Hepatocyte (in vitro differentiated cells): ENCODE results near the gene SREBF1. TPM values are rescaled to one million over a fixed set of nuclear protein-coding genes. Genes with fewer than 3 reads are reported as not detected.

Source experiments
- DNase-seq: peaks from one replicate; pipeline ENCODE4 v3.0.0-alpha.2; 2016; ENCODE audit warnings: low spot score
- H2AFZ ChIP-seq: fragments of 200-600 bp; sonication (generic); 2 replicates; pipeline ENCODE4 v1.6.0; 2016; ENCODE audit warnings: antibody characterized with exemption, mild to moderate bottlenecking
- H3K27ac ChIP-seq: fragments of 200-600 bp; sonication (generic); 2 replicates; pipeline ENCODE4 v1.5.1; 2016; ENCODE audit warnings: mild to moderate bottlenecking
- H3K27me3 ChIP-seq: fragments of 200-600 bp; sonication (generic); 2 replicates; pipeline ENCODE4 v1.6.1; 2016
- H3K36me3 ChIP-seq: fragments of 200-600 bp; sonication (generic); replicated peaks from 2 replicates; pipeline ENCODE4 v1.5.1; 2016; ENCODE audit warnings: low read depth; ENCODE audit not compliant: insufficient read depth
- H3K4me1 ChIP-seq: fragments of 200-600 bp; sonication (generic); 2 replicates; pipeline ENCODE4 v1.5.1; 2016; ENCODE audit warnings: mild to moderate bottlenecking, moderate library complexity; ENCODE audit not compliant: insufficient read depth
- H3K4me2 ChIP-seq: fragments of 200-600 bp; sonication (generic); 2 replicates; pipeline ENCODE4 v1.6.0; 2016
- H3K4me3 ChIP-seq: fragments of 200-600 bp; sonication (generic); 2 replicates; pipeline ENCODE4 v1.5.1; 2016; ENCODE audit warnings: mild to moderate bottlenecking
- H3K79me2 ChIP-seq: fragments of 200-600 bp; sonication (generic); 2 replicates; pipeline ENCODE4 v1.6.0; 2017; ENCODE audit warnings: mild to moderate bottlenecking
- H3K9me2 ChIP-seq: fragments of 200-600 bp; sonication (generic); replicated peaks from 2 replicates; pipeline ENCODE4 v1.6.0; 2017; ENCODE audit warnings: mild to moderate bottlenecking; ENCODE audit not compliant: insufficient read depth
- H3K9me3 ChIP-seq: fragments of 200-600 bp; sonication (generic); 2 replicates; pipeline ENCODE4 v1.5.1; 2016; ENCODE audit warnings: low read depth, mild to moderate bottlenecking
- H4K20me1 ChIP-seq: fragments of 200-600 bp; sonication (generic); 2 replicates; pipeline ENCODE4 v1.6.0; 2016; ENCODE audit warnings: mild to moderate bottlenecking; ENCODE audit not compliant: insufficient read depth, poor library complexity, severe bottlenecking
- EZH2 ChIP-seq: fragments of 200-600 bp; sonication (generic); IDR thresholded peaks from 2 replicates; pipeline ENCODE4 v1.6.1; 2016; ENCODE audit warnings: antibody characterized with exemption, mild to moderate bottlenecking, borderline replicate concordance
- EZH2phosphoT487 ChIP-seq: fragments of 200-600 bp; sonication (generic); IDR thresholded peaks from one replicate; pipeline ENCODE4 v1.6.1; 2018; ENCODE audit warnings: antibody characterized with exemption, mild to moderate bottlenecking, low read depth, moderate library complexity; ENCODE audit not compliant: unreplicated experiment, severe bottlenecking
- WGBS: methylation state at CpG from one replicate; pipeline ENCODE4 v1.1.6; 2016; ENCODE audit warnings: low lambda C conversion rate; ENCODE audit errors: missing lambda C conversion rate; 5-methylcytosine and 5-hydroxymethylcytosine counted together
- polyA plus RNA-seq: library from polyadenylated mRNA; unstranded; fragments of >200 nt; fragmentation: Nextera tagmentation; extraction: Ambion mirVana; gene quantifications from 2 replicates; pipeline ENCODE4 v1.2.1, GENCODE V29; 2016
- total RNA-seq: library from RNA; depleted of rRNA; stranded (reverse); fragments of >200 nt; gene quantifications from 2 replicates; pipeline ENCODE4 v1.2.3, GENCODE V29; 2014
- TF ChIP-seq, protein P1 (sequence below): fragments of 200-600 bp; sonication (generic); IDR thresholded peaks from 2 replicates; pipeline ENCODE4 v1.5.1; 2016; ENCODE audit warnings: antibody characterized with exemption, mild to moderate bottlenecking; ENCODE audit not compliant: poor library complexity

The SREBF1 gene
- total and polyA plus RNA-seq, 2 experiments from 2014 or later, result 57.1 to 140 TPM

- no peaks in the 10 kb centered on the region for H3K36me3 ChIP-seq
Observed at GRCh38 chr17:17813055-17813724, 23.6 kb downstream of the SREBF1 start.

GRCh38 chr17:17812211-17813054 lies 24.4 kb downstream of the SREBF1 start:
- no peak overlapping the region for H3K4me3 ChIP-seq
- DNase-seq, result peak; percentile 75
- peaks cover 28% of the 10 kb centered on the region for H4K20me1 ChIP-seq
- TF ChIP-seq, protein P1, sequence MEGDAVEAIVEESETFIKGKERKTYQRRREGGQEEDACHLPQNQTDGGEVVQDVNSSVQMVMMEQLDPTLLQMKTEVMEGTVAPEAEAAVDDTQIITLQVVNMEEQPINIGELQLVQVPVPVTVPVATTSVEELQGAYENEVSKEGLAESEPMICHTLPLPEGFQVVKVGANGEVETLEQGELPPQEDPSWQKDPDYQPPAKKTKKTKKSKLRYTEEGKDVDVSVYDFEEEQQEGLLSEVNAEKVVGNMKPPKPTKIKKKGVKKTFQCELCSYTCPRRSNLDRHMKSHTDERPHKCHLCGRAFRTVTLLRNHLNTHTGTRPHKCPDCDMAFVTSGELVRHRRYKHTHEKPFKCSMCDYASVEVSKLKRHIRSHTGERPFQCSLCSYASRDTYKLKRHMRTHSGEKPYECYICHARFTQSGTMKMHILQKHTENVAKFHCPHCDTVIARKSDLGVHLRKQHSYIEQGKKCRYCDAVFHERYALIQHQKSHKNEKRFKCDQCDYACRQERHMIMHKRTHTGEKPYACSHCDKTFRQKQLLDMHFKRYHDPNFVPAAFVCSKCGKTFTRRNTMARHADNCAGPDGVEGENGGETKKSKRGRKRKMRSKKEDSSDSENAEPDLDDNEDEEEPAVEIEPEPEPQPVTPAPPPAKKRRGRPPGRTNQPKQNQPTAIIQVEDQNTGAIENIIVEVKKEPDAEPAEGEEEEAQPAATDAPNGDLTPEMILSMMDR, result peak; percentile 96
- TF ChIP-seq EZH2, result no peak
- H3K9me2 ChIP-seq, result no peaks in the 10 kb centered on the region
- no peaks in the 10 kb centered on the region for H3K9me3 ChIP-seq
- WGBS, result 68% methylated on average over 59 of the region's 59 CpGs
- peak overlapping the region; percentile 86 for H3K27ac ChIP-seq
- no peak overlapping the region for H2AFZ ChIP-seq
- peaks cover 34% of the 10 kb centered on the region for H3K4me1 ChIP-seq
- H3K36me3 ChIP-seq, result no peaks in the 10 kb centered on the region
- H3K27me3 ChIP-seq, result no peaks in the 10 kb centered on the region
- peak overlapping the region; percentile 25 for H3K4me2 ChIP-seq
- peaks cover 3% of the 10 kb centered on the region for H3K79me2 ChIP-seq

More at GRCh38 chr17:17813055-17813724, 23.6 kb downstream of the SREBF1 start:
- H3K9me3 ChIP-seq, result no peaks in the 10 kb centered on the region
- no peak overlapping the region for H2AFZ ChIP-seq
- no peak overlapping the region for H3K4me3 ChIP-seq
- 95% methylated on average over 25 of the region's 25 CpGs for WGBS
- H3K4me1 ChIP-seq, result peaks cover 34% of the 10 kb centered on the region
- no peaks in the 10 kb centered on the region for H3K9me2 ChIP-seq
- no peak for DNase-seq
- peaks cover 32% of the 10 kb centered on the region for H4K20me1 ChIP-seq
- TF ChIP-seq EZH2phosphoT487 (no peak), EZH2 (no peak)
- TF ChIP-seq, protein P1, result no peak
- H3K27me3 ChIP-seq, result no peaks in the 10 kb centered on the region
- no peak overlapping the region for H3K27ac ChIP-seq
- H3K4me2 ChIP-seq, result no peak overlapping the region
- peaks cover 3% of the 10 kb centered on the region for H3K79me2 ChIP-seq

DNA sequence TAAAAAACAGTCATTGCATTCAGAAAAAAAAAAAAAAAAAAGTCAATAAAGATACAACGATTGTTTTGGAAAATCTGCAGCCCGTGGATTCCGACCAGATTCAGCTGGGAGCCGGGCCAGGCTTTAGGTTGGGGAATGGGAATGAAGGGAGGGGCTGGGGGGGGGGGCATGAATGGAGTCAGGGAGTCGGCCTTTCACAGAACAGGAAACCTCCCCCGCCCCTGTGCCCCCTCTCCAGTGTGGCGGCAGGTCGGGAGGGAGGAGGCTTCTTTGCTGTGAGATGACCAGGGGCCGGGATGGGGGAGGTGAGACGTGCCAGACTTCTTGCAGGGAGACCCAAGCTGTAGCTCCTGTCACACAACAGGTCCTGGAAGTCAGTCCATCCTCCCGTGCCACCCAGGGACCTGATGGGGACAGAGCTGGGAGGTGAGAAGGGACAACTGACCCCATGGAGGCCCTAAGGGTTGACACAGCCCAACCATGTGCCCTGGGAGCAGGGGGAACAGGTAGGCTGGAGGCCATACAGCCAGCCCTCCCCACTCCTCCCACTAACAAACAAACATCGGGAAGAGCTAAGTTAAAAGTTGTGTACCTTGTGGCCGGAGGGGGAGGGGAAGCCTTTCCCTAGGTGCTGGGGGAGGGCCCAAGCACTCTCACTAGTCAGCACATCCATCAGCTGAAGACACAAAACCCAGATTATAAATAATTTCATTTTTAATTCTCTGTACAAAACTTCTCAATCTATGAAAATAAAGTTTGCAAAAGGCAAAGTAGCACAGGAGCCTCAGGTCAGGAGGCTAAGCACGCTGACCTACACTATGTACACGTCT lies 25.2 kb downstream of the SREBF1 start:
- Histone ChIP-seq H3K79me2 (peaks cover 3% of the 10 kb centered on the region), H3K27ac (peak overlapping the region; percentile 86), H3K27me3 (no peaks in the 10 kb centered on the region), H2AFZ (no peak overlapping the region), H3K4me1 (peaks cover 34% of the 10 kb centered on the region), H3K4me3 (no peak overlapping the region), H4K20me1 (peaks cover 28% of the 10 kb centered on the region), H3K36me3 (no peaks in the 10 kb centered on the region), H3K4me2 (peak overlapping the region; percentile 25), H3K9me2 (no peaks in the 10 kb centered on the region), H3K9me3 (no peaks in the 10 kb centered on the region)
- 49% methylated on average over 9 of the region's 15 CpGs for WGBS
- no peak for TF ChIP-seq EZH2
- TF ChIP-seq EZH2phosphoT487, result no peak
- TF ChIP-seq, protein P1, result no peak
- DNase-seq, result peak; percentile 63
